Suprapubic skin (tissue), 4 donors: ENCODE data around the gene ACKR3.

Experiments
- CTCF ChIP-seq, 2 donors: fragments of 200-600 bp in 1 of 2; fragments of 450-650 bp in 1 of 2; sonication (generic) in 1 of 2; IDR thresholded peaks; one replicate each; pipeline ENCODE4 v1.5.1; 2016 to 2019; ENCODE audit warnings: antibody characterized with exemption in 2 of 2, mild to moderate bottlenecking in 1 of 2, moderate library complexity in 1 of 2
- POLR2A ChIP-seq, 2 donors: fragments of 450-650 bp; IDR thresholded peaks; one replicate each; pipeline ENCODE4 v1.6.1; 2017; ENCODE audit warnings: antibody characterized with exemption in 2 of 2, mild to moderate bottlenecking in 2 of 2, moderate library complexity in 2 of 2
- POLR2AphosphoS5 ChIP-seq, 3 donors: sonication (generic); formaldehyde crosslinking; IDR thresholded peaks; one replicate each; pipeline ENCODE4 v1.6.1; 2017; ENCODE audit warnings: antibody characterized with exemption in 3 of 3

GRCh38 chr2:236631281-236631855 lies 61.7 kb downstream of the ACKR3 start:
- TF ChIP-seq CTCF (IDR thresholded peaks at IDR 0.05) (no peak), POLR2A (IDR thresholded peaks at IDR 0.05) (no peak), POLR2AphosphoS5 (IDR thresholded peaks at IDR 0.05) (no peak)
